Brain microvascular endothelial cell (primary cell): Measurements from ENCODE around the gene BRI3BP.

Experiments used
- DNase-seq: peaks from one replicate; pipeline ENCODE4 v3.0.0-alpha.2; 2020
- H3K27ac ChIP-seq: fragments of 250-450 bp; sonication (Bioruptor Pico); 2 replicates; pipeline ENCODE4 v1.5.1; 2020; ENCODE audit warnings: mild to moderate bottlenecking, moderate library complexity
- H3K27me3 ChIP-seq: fragments of 250-450 bp; sonication (Bioruptor Pico); replicated peaks from 2 replicates; pipeline ENCODE4 v1.5.1; 2020; ENCODE audit warnings: mild to moderate bottlenecking
- H3K36me3 ChIP-seq: fragments of 250-450 bp; sonication (Bioruptor Pico); replicated peaks from 2 replicates; pipeline ENCODE4 v1.5.1; 2020; ENCODE audit warnings: mild to moderate bottlenecking
- H3K4me3 ChIP-seq: 2 replicates; pipeline ENCODE4 v1.5.1; 2011; ENCODE audit warnings: low read depth, mild to moderate bottlenecking, control low read depth, low read length, moderate library complexity
- in situ Hi-C: cut with HindIII; loops from 2 replicates; pipeline ENCODE4 v1.10.0; 2017; ENCODE audit warnings: low sequenced_read_pairs, low pct_ligation_motif_present
- TF ChIP-seq, protein P1 (sequence below): IDR thresholded peaks from 2 replicates; pipeline ENCODE4 v1.5.1; 2011; ENCODE audit warnings: low read depth, mild to moderate bottlenecking, moderate library complexity, low read length, control low read depth, inconsistent platforms; ENCODE audit errors: missing control alignments

The BRI3BP gene

DNA sequence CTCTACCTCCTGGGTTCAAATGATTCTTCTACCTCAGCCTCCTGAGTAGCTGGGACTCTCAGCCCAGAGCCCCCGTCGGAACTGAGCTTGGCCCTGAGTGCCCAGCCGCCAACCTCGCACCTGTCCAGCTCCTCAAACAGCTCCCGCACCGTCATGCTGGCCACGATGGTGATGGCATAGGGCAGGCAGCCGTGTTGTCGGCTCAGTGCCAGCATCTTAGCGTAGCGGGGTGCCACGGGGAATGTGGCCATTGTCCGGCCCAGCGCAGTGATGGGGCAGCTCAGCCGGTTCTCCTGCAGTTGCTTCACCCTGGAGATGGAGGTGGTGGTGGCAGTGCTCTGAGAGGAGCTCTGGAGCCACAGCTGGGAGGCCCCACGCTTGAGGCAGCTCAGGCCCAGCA, 36.9 kb upstream of the BRI3BP start:
- Histone ChIP-seq H3K27ac (no peak overlapping the region), H3K36me3 (peaks cover 53% of the 10 kb centered on the region), H3K4me3 (no peak overlapping the region), H3K27me3 (no peaks in the 10 kb centered on the region)
- TF ChIP-seq, protein P1, sequence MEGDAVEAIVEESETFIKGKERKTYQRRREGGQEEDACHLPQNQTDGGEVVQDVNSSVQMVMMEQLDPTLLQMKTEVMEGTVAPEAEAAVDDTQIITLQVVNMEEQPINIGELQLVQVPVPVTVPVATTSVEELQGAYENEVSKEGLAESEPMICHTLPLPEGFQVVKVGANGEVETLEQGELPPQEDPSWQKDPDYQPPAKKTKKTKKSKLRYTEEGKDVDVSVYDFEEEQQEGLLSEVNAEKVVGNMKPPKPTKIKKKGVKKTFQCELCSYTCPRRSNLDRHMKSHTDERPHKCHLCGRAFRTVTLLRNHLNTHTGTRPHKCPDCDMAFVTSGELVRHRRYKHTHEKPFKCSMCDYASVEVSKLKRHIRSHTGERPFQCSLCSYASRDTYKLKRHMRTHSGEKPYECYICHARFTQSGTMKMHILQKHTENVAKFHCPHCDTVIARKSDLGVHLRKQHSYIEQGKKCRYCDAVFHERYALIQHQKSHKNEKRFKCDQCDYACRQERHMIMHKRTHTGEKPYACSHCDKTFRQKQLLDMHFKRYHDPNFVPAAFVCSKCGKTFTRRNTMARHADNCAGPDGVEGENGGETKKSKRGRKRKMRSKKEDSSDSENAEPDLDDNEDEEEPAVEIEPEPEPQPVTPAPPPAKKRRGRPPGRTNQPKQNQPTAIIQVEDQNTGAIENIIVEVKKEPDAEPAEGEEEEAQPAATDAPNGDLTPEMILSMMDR: no peak
- no peak for DNase-seq
- in situ Hi-C loops: no loop called here

DNA sequence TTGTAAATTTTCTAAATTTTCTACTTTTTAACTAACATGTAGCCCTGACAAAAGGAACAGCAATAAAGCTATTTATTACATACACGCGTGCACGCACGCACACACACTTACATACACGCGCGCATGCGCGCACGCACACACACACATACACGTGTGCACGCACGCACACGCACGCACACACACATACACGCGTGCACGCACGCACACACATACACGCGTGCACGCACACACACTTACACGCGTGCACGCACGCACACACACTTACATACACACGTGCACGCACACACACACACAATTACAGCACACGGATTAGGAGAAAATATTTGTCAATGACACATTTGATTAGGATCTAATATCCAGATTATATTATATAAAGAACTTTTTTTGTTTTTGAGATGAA, 32.4 kb upstream of the BRI3BP start:
- no peak for DNase-seq
- in situ Hi-C loops: no loop called here
- TF ChIP-seq, protein P1: no peak
- Histone ChIP-seq H3K4me3 (no peak overlapping the region), H3K36me3 (peaks cover 57% of the 10 kb centered on the region), H3K27me3 (no peaks in the 10 kb centered on the region), H3K27ac (no peak overlapping the region)

DNA sequence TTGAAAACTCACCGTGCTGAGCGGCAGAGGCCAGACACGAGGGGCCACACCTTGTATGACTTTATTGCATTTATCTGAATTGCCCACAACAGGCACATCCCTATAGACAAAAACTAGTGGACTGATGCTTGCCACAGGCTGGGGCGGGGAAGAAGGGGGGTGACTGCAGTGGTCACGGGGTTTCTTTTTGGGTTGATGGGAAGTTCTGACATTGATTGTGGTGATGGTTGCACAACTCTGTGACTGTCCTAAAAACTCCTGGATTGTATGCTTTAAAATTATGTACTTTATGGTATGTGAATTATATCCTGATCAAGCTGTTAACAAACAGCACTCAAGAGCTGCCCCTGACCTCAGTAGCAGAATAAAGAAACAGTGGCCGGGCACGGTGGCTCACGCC, 30.2 kb upstream of the BRI3BP start:
- Histone ChIP-seq H3K27me3 (no peaks in the 10 kb centered on the region), H3K4me3 (no peak overlapping the region), H3K36me3 (peaks cover 54% of the 10 kb centered on the region), H3K27ac (no peak overlapping the region)
- TF ChIP-seq, protein P1: no peak
- DNase-seq: no peak
- in situ Hi-C loops: no loop called here

DNA sequence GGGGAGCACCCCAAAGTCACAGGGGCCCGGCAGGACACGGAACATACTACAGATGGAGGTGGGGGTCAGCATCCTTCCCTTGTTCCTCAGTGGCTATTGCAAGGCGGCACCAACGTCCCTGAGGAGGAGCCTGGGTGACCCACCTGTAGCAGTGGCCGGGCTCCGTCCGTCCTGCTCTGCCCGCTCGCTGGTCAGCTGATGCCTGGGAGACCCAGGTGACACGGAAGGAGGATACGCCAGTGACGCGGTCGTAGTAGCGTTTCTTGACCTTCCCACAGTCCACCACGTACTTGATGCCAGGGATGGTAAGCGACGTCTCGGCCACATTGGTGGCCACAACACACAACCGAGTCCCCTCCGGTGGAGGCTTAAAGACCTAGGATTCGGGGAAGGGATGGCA, 29.2 kb upstream of the BRI3BP start:
- peaks cover 62% of the 10 kb centered on the region for H3K36me3 ChIP-seq
- in situ Hi-C loops: no loop called here
- H3K4me3 ChIP-seq: no peak overlapping the region
- H3K27ac ChIP-seq: no peak overlapping the region
- TF ChIP-seq, protein P1: no peak
- DNase-seq: no peak
- no peaks in the 10 kb centered on the region for H3K27me3 ChIP-seq

DNA sequence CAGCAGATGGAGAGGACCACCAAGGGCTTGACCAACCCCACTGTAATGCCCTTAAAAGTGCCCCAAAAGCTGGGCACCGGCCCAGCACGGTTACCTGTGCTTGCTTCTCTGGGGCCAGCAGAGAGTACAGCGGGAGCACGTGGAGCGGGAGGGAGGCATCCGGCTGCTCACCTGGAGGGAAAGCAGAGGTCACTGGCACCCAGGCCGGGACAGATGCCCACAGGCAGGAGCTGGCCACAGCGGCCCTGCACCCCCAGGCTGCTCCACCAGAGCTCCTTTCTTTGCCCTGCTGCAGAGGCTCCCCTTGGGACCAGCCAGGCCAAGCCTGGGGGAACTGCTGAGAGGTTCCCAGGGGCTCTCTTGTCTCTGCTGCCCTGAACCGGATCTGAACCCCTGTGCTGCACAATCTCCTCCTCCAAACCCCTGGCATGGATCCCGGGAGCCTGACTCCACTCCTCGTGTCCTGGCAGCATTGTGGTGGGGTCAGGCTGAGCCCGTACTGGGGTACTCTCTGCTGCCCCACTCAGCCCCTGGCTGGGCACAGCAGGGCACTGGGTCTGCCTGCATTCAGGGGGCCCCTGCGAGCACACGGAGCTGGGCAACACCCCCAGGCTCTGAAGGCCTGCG, 28.5 kb upstream of the BRI3BP start:
- Histone ChIP-seq H3K27me3 (no peaks in the 10 kb centered on the region), H3K4me3 (no peak overlapping the region), H3K27ac (no peak overlapping the region), H3K36me3 (peaks cover 60% of the 10 kb centered on the region)
- in situ Hi-C loops: no loop called here
- no peak for DNase-seq
- TF ChIP-seq, protein P1: no peak
